GM12878 (cell line): ENCODE measurements around the gene PSME3IP1. TPM values are rescaled to one million over a fixed set of nuclear protein-coding genes. Genes with fewer than 3 reads are reported as not detected.

Experiments
- ATAC-seq: fragments of 200-7000 bp; cut with Tn5 transposase; 3 replicates; pipeline ENCODE4 v1.9.1; 2020; ENCODE audit warnings: mild to moderate bottlenecking, moderate library complexity
- BruUV-seq: library from RNA; stranded (reverse); fragments of 400-500 nt; replicated peaks from 2 replicates; lab custom pipeline; 2021; lab: Mats Ljungman, UMichigan
- CTCF ChIA-PET: fragments of 300-600 bp; sonication (Branson Sonifier 250); formaldehyde crosslinking; extraction: SDS; loops from one replicate; lab custom pipeline; 2021; ENCODE audit warnings: inconsistent platforms; lab: Yijun Ruan, JAX
- POLR2A ChIA-PET: fragments of 350-600 bp; formaldehyde crosslinking; extraction: SDS; loops from one replicate; lab custom pipeline; 2021; ENCODE audit warnings: inconsistent platforms; lab: Charles Lee
- RAD21 ChIA-PET: fragments of 300-600 bp; sonication (Branson Sonifier 250); formaldehyde crosslinking; loops from one replicate; lab custom pipeline; 2023; ENCODE audit warnings: antibody characterized with exemption; ENCODE audit not compliant: unreplicated experiment; lab: Charles Lee
- SMC1A ChIA-PET: fragments of 300-600 bp; sonication (Branson Sonifier 250); formaldehyde crosslinking; loops from one replicate; lab custom pipeline; 2023; ENCODE audit not compliant: unreplicated experiment, uncharacterized antibody; lab: Charles Lee
- DNase-seq: peaks from one replicate; pipeline ENCODE4 v3.0.0-alpha.2; 2011; ENCODE audit warnings: low read depth, low spot score
- FAIRE-seq: peaks from 3 replicates; lab custom pipeline; 2011; peaks lifted over from hg19 to GRCh38; lab: Jason Lieb, UNC
- H2AFZ ChIP-seq: 2 replicates; pipeline ENCODE4 v1.6.0; 2011; ENCODE audit warnings: low read depth, low read length, control low read depth; ENCODE audit not compliant: control insufficient read depth
- H3K27ac ChIP-seq: 2 replicates; pipeline ENCODE4 v1.5.1; 2011; ENCODE audit warnings: control low read depth; ENCODE audit not compliant: control insufficient read depth, insufficient read depth
- H3K27me3 ChIP-seq, 2 experiments: replicated peaks in 1 of 2; 2 replicates each; pipeline versions ENCODE4 v1.6.0 to v1.6.1; 2011; ENCODE audit warnings: low read length in 1 of 2; ENCODE audit not compliant: control insufficient read depth in 2 of 2, insufficient read depth in 2 of 2
- H3K36me3 ChIP-seq, 2 experiments: 2 replicates each; pipeline ENCODE4 v1.5.1; 2011; ENCODE audit warnings: low read length in 1 of 2; ENCODE audit not compliant: control insufficient read depth in 2 of 2, insufficient read depth in 2 of 2
- H3K4me1 ChIP-seq: 2 replicates; pipeline ENCODE4 v1.6.1; 2011; ENCODE audit warnings: mild to moderate bottlenecking, low read length, moderate library complexity, mixed read lengths; ENCODE audit not compliant: control insufficient read depth, insufficient read depth
- H3K4me2 ChIP-seq: 2 replicates; pipeline ENCODE4 v1.6.0; 2011; ENCODE audit warnings: control low read depth; ENCODE audit not compliant: control insufficient read depth, insufficient read depth
- H3K4me3 ChIP-seq: fragments of 200-600 bp; sonication (generic); 2 replicates; pipeline ENCODE4 v1.5.1; 2016
- H3K79me2 ChIP-seq: 2 replicates; pipeline ENCODE4 v1.6.0; 2011; ENCODE audit warnings: low read length; ENCODE audit not compliant: control insufficient read depth, insufficient read depth
- H3K9ac ChIP-seq: 2 replicates; pipeline ENCODE4 v1.8.0; 2011; ENCODE audit warnings: low read length, control low read depth, mixed read lengths; ENCODE audit not compliant: control insufficient read depth, insufficient read depth
- H3K9me3 ChIP-seq: replicated peaks from 3 replicates; pipeline ENCODE4 v1.5.1; 2011; ENCODE audit warnings: mild to moderate bottlenecking, low read length; ENCODE audit not compliant: control insufficient read depth, insufficient read depth
- H4K20me1 ChIP-seq: 2 replicates; pipeline ENCODE4 v1.6.0; 2011; ENCODE audit not compliant: control insufficient read depth, insufficient read depth
- HDGF ChIP-seq: fragments of 450-650 bp; IDR thresholded peaks from 2 replicates; pipeline ENCODE4 v1.6.1; 2016; ENCODE audit warnings: antibody characterized with exemption
- HSF1 ChIP-seq: fragments of 150-350 bp; IDR thresholded peaks from 2 replicates; pipeline ENCODE4 v1.6.1; 2014; ENCODE audit warnings: mild to moderate bottlenecking, low read depth, low read length
- PAX5 ChIP-seq: IDR thresholded peaks from 2 replicates; pipeline ENCODE4 v1.6.1; 2011; ENCODE audit warnings: low read depth, low read length, borderline replicate concordance
- PML ChIP-seq: IDR thresholded peaks from 2 replicates; pipeline ENCODE4 v1.6.1; 2012; ENCODE audit warnings: low read length, inconsistent platforms
- RB1 ChIP-seq: fragments of 450-650 bp; formaldehyde crosslinking; IDR thresholded peaks from 2 replicates; pipeline ENCODE4 v1.6.1; 2017; ENCODE audit warnings: mild to moderate bottlenecking, borderline replicate concordance
- WGBS: methylation state at CpG from one replicate; pipeline ENCODE4 v1.1.6; 2016; ENCODE audit warnings: low lambda C conversion rate; ENCODE audit not compliant: insufficient replicate concordance, insufficient coverage; ENCODE audit errors: missing lambda C conversion rate; 5-methylcytosine and 5-hydroxymethylcytosine counted together
- in situ Hi-C: fragments of 300-500 bp; cut with MboI; formaldehyde crosslinking; loops from 9 replicates; pipeline ENCODE4 v1.14.3; 2018; ENCODE audit warnings: mixed read lengths
- intact Hi-C: fragments of 100-400 bp; cut with micrococcal nuclease; formaldehyde crosslinking; loops from one replicate; pipeline ENCODE4 v1.14.2; 2022; ENCODE audit not compliant: unreplicated experiment
- polyA plus RNA-seq, 11 experiments: library from polyadenylated mRNA; depleted of rRNA in 4 of 11; unstranded in 6 of 11; stranded (reverse) in 5 of 11; fragments of >200 nt; fragmentation: Nextera tagmentation in 4 of 11; fragmentation: Illumina TruSeq in 1 of 11; extraction: Ambion mirVana in 4 of 11; extraction: Trizol in 1 of 11; gene quantifications; 1 replicate in 1 of 11; 2 replicates in 10 of 11; pipeline versions ENCODE4 v1.2.1 to v1.2.3, GENCODE V29; 2011 to 2016; ENCODE audit warnings: inconsistent platforms in 2 of 11, missing spikeins in 2 of 11, low read depth in 1 of 11
- total RNA-seq, 4 experiments: library from RNA; depleted of rRNA in 3 of 4; stranded (reverse); fragments of >200 nt in 3 of 4; fragmentation: Illumina TruSeq in 1 of 4; extraction: Trizol in 1 of 4; gene quantifications; 2 replicates each; pipeline versions ENCODE4 v1.2.1 to v1.2.3, GENCODE V29; 2013 to 2021
- TF ChIP-seq, protein P1 (sequence below): fragments of 450-650 bp; IDR thresholded peaks from 2 replicates; pipeline ENCODE4 v1.6.1; 2017; ENCODE audit warnings: antibody characterized with exemption, mild to moderate bottlenecking, moderate library complexity

PSME3IP1 gene
- total and polyA plus RNA-seq, 10 of the 15 experiments (the other 5 are each of a cell fraction or from before 2014, with no cell fraction given), result 67.9 to 174 (median 111) TPM

DNA sequence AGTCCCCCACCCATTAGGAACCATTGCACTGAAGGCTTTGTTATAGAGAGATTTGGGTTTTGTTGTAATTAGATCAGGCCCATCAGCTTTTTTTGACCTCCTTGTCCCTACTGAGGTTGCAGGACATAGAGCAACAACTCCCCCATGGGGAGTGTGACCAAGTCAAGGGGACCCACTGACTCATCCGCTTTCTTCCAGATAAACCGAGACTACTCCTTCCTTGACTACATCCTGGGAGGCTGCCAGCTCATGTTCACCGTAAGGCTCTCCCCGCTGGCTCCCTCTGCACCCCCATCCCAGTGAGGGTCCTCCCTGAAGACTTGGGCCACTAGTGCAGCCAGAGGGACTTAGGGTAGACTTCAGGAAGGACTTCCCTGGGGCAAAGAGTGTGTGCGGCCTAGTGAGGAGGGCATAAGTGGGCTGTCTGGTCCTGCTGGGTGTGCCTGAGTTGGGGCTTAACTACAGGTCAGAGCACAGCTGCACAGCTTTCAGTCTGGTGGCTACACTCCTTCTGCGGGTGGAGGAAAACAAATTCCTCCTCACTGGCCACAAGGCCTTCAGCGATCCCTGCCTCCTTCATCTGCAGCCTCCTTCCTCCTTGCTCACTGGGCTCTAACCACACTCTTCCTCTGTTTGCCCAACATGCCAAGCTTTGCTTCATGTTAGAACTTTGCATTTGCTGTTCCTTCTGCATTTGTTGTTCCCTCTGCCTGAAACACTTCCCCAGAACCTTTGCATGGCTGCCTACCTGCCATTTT is 62.4 kb downstream of the PSME3IP1 start:
- no TSS peak for BruUV-seq
- ChIA-PET SMC1A (no interaction called here), POLR2A (interaction anchor here (0.7 kb wide), 1 partner anchor 466 kb away, joined by 3 read pairs; the partner anchor contains the start of gene MT1F), CTCF (interaction anchor here (0.6 to 1.2 kb wide), 2 partner anchors 10 to 302 kb away, joined by 3 read pairs; no protein-coding TSS in a partner anchor), RAD21 (no interaction called here)
- H3K4me1 ChIP-seq, result peaks cover 31% of the 10 kb centered on the region
- in situ Hi-C loops, result no loop called here
- H3K36me3 ChIP-seq, result no peaks in the 10 kb centered on the region
- no peak for ATAC-seq
- H3K27ac ChIP-seq, result no peak overlapping the region
- no peak for FAIRE-seq
- H3K9me3 ChIP-seq, result no peaks in the 10 kb centered on the region
- WGBS, result 88% methylated on average over 7 of the region's 7 CpGs
- no peak for DNase-seq
- intact Hi-C loops, result no loop called here
- no peaks in the 10 kb centered on the region for H3K79me2 ChIP-seq
- no peak overlapping the region for H3K4me2 ChIP-seq
- H4K20me1 ChIP-seq, result no peaks in the 10 kb centered on the region
- no peak overlapping the region for H2AFZ ChIP-seq
- H3K9ac ChIP-seq, result no peak overlapping the region
- TF ChIP-seq HDGF (no peak), HSF1 (no peak), RB1 (no peak), PML (no peak), PAX5 (no peak)
- TF ChIP-seq, protein P1, sequence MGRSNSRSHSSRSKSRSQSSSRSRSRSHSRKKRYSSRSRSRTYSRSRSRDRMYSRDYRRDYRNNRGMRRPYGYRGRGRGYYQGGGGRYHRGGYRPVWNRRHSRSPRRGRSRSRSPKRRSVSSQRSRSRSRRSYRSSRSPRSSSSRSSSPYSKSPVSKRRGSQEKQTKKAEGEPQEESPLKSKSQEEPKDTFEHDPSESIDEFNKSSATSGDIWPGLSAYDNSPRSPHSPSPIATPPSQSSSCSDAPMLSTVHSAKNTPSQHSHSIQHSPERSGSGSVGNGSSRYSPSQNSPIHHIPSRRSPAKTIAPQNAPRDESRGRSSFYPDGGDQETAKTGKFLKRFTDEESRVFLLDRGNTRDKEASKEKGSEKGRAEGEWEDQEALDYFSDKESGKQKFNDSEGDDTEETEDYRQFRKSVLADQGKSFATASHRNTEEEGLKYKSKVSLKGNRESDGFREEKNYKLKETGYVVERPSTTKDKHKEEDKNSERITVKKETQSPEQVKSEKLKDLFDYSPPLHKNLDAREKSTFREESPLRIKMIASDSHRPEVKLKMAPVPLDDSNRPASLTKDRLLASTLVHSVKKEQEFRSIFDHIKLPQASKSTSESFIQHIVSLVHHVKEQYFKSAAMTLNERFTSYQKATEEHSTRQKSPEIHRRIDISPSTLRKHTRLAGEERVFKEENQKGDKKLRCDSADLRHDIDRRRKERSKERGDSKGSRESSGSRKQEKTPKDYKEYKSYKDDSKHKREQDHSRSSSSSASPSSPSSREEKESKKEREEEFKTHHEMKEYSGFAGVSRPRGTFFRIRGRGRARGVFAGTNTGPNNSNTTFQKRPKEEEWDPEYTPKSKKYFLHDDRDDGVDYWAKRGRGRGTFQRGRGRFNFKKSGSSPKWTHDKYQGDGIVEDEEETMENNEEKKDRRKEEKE, result no peak
- no peaks in the 10 kb centered on the region for H3K27me3 ChIP-seq
- no peak overlapping the region for H3K4me3 ChIP-seq
